NCI-H1417 treated with DMSO at 0.1 percent for 48 hours (cell line): ENCODE results near the gene STT3B.

Experiments used
- DNase-seq: peaks from one replicate; lab custom pipeline; 2025; lab: John Stamatoyannopoulos, UW

The STT3B gene

GRCh38 chr3:31521468-31521867, 11.3 kb upstream of the STT3B start:
- no peak for DNase-seq

GRCh38 chr3:31522152-31522551, 10.6 kb upstream of the STT3B start:
- no peak for DNase-seq

GRCh38 chr3:31523543-31523942, 9.2 kb upstream of the STT3B start:
- DNase-seq = no peak

DNA sequence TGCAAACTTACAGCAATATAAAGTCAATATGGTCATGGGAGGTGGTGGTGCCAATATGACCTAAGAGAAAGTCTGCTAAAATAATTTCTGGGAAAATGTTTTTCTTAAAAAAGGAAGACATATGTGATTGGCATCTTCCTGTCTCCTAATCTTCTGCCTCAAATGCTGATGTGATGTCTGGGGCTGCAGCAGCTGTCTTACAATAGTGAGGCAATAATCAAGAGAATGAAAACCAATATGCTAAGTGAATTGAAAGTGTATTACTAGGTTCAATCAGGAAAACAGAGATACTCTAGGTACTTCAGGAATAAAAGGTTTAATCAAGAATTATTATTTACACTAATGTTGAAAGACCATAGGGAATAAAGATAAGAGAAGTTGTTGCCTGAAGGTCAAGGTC, 7.2 kb upstream of the STT3B start:
- DNase-seq = no peak

GRCh38 chr3:31529421-31529820, 3.3 kb upstream of the STT3B start:
- no peak for DNase-seq

DNA sequence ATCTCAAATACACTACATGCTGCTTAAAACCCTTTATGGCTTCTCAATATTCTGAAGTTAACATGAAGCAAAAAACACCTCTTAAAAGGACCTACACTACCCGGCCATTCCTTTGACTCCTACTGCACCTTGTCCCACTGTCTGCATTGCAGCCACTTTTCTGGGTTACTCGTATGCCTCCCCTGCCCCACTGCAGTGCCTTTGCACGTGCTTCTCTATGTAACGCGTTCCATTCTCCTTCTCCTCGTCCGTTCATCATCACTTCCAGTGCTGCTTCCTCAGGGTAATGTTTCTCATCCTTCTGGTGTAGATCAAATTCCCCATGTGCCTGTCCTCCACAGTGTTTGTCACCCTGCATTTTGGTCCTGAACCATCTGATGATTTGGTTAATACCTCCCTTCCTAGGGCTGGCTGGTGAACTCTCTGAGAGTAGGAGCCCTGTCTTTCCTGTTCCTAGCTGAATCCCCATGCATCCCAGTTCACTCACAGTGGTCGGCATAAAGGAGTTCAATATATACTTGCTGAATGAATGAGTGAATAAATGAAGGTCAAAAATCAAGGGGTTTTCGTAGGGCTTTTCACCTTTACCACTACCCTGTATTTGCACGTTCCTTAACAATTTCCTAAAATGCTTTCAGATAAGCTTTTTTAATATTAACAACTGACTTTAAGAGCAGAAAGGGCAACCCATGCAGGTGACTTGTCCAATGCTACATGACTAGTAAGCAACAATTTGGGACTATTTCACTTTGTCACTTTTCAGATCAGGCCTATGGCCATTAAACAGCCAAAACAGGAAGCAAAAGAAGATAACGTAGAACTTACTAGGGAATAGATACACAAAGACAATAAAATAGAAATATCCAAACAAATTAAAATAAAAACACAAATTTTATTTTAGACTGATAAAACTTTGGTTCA, 2.4 kb upstream of the STT3B start:
- no peak for DNase-seq

DNA sequence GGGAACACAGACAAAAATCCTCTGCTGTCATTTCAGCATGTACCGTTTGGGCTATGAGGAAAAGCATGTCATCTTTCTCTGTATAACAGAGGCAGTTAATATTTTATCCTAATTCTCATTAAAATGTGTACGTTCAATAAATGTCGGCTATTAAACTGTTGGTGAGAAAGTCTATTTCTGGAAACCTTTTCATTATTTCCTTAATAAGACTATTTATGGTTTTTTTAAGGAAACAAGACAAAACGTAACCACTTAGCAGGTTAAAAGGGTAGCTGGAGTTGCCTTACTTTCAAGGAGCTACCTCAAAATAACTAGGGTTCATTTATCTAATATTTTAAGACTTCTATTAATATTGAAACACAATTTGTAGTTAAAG, 1.8 kb upstream of the STT3B start:
- DNase-seq = no peak

DNA sequence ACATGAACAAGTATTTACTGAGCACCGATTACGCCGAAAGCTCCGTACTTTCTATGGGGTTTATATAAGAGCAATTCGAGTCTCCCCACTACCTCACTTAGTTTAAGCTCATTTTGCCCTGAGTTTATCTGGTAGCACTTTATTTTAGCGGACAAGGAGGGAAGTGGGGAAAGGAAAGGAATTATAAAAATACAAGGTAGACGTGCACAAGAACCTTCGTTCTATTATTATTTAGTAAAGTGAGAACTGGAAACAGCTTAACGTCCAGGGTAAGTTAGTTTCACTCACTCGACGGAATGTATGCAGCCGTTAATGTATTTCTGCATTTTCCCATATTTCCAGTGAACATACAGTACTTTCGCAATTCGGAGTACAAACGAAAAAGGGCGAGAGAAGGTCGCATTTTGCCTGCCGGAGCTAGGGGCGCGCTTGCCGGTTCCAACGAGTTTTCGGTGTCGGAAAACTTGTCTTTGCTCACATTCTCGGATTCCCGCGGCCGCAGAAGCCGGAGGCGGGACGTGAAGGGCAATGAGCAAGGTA, 1.2 kb upstream of the STT3B start:
- DNase-seq = no peak

DNA sequence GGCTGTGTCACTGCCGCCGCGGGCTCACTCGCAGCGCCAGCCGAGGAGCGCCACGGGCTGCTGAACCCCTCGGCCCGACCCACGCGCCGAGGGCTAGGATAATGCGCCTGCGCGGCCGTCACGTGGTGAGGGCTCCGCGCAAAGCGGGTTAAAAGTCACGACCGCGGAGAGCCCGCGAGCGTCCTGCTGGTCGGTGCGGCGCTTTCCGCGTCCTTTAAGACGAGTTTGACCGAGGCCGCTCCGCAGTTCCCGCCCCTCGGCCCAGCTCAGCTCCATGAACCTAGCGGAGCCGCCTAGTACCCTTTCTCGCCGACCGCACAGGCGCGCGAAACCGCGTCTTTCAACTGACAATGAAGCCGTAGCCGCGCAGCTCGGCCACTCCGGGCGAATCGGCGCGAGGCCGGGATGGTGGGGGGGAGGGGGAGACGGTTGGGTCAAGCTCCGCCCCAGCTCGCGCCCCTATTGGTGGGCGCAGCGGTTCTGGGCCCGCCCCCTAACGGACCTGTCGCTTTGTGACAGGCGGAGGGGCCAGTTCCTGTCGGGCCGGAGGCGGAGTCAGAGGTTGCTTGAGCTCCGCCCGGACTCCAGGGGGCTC, 636 bp upstream of the STT3B start:
- peak; percentile 75 for DNase-seq

DNA sequence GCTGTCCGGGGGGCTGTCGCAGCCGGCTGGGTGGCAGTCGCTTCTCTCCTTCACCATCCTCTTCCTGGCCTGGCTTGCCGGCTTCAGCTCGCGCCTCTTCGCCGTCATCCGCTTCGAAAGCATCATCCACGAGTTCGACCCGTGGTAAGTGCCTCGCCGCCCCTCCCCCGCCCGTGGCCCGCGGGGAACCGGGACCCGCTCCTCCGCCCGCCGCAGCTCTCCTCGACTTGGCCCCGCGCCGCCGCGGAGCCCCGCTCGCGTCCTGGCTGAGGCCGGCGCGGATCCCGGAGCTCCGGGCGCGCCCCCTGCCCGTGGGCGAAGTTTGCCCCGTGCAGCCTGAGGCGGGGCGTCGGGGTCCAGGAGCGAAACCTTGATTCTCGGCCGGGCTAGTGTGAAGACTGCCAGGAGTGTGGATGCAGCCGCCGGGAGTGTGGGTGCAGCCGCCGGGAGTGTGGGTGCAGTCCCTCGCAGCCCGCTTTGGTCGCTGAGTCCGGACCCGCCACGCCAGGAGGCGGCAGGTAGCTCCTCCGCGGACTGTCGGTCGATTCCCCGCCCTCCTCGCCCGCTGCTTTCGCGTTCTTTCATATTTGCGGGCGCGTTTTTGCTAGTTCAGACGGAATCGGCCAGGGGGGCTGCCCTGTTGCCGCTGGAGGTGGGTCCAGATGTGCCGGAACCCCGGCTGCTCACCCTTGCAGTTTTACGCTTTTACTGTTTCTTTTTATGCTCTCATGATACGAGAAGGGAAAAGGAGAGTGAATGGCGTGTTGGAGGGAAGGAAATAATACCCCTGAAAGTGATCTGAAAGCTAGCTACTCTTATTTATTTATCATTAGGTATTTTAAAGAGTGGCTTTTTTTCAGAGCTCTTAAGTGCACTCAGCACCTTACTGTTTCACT, 692 bp downstream of the STT3B start:
- DNase-seq = no peak

DNA sequence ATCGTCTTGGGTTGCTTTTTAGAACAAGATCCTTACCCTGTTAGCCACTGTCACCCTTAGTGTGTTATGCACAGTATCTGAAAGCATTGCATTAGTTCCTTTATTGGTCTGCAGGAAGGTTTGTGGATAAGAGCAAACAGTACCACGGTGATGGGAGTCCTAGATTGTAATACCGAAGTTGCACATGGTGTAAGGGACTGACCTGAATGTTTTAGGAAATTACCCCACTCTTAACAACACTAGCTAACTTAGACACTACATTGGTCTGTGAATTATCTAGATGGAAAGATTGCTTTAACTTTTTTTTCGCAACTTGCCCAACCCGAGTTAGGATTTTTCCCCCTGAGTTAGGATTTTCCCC, 1.3 kb downstream of the STT3B start:
- DNase-seq = no peak

DNA sequence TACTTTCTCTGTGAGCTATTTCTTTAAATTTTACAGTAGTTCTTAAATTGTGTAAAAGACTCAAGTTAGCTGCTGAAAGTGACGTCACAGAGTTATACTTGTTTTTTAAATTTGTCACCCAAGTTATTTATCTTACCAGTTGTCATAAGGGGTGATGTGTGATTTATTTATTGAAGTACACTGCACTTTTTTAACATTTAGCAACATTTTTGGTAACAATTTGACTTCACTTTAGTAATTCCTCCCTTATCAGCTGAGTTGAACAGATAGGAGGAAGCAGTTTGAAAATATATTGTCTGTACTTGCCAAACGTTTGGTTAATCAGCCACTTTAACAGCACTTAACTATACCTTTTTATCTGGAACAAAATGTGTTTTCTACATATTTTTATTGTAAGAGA, 3.8 kb downstream of the STT3B start:
- DNase-seq = no peak

- DNase-seq = no peak
Measured at GRCh38 chr3:31538801-31539200, 6.1 kb downstream of the STT3B start.

DNA sequence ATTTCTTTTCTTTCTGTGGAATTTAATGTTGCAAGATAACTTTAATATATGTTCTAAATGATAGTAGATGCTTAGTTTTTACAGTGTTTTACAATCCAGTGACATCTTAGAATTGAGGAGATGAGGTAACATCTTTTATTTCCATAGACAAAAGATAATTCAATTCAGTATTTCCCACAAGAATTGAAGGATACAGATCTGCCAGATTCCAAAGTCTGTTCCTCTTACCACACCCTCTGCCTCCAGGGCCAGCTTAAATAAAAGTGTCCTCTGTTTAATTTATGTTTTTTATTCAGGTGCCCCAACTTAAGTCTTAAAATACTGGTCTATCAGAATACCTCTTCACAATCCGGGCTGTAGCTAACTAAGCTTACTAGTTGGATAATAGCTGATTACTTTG, 6.5 kb downstream of the STT3B start:
- DNase-seq = no peak

DNA sequence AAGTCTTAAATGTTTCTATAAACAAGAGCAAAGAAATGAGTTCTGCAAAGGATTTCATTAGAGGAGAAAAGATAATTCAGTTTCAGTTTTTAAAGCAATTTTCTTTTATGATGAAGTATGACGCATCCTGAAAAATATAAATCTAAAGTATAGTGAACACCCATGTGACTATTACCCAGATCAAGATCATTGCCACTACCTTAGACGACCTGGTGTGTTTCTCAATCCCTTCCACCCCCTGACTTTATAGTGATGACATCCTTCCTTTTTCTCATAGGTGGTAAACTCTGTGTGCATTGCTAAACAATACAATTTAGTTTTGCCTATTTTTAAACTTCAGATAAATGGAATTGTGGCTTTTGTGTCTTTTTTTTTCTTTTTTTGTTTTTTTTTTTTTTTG, 8.4 kb downstream of the STT3B start:
- no peak for DNase-seq

DNA sequence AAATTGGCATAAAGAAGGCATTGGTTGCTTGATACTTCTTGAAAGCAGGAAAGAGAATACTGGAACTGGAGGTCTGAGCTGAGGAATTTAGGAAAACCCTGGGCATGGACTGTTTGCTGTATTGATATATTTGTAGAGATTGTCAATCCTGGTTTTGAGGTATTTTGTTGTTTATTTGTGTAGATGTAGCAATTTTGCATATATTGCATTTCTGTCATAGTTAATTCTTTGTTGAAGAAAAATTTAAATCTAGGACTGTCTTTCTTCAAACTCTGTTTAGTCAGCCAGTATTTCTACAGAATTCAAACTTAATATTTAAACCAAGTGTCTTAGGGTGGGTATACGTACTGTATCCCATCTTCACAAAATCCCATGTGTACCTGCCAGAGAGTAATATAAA, 9.5 kb downstream of the STT3B start:
- DNase-seq = no peak

DNA sequence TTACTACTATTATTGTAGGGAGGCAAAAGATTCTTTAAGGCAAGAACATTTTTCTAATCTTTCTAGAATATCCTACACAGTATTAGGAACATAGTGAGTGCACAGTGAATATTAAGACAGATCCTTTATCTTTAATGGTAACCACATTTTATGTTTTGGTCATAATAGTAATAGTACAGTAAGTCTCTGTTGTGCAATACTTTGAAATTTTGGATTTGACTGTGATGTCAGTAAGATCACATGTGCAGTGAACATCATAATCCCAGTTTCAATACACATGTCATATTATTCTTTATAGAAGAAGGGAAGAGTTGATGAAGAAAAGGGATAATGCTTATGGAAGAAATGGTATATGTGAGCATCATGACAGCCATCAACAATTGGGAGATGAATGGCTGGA, 10.7 kb downstream of the STT3B start:
- DNase-seq = no peak

DNA sequence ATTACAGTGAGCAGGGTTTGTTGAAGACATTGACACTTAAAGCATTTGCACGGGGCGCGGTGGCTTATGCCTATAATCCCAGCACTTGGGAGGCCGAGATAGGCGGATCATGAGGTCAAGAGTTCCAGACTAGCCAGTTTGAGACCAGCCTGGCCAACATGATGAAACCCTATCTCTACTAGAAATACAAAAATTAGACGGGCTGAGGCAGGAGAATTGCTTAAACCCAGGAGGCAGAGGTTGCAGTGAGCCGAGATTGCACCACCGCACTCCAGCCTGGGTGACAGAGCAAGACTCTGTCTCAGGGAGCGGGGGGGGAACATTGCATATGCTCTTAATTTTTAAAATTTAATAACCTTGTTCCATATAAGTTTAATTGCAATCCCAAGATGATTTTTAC, 11.9 kb downstream of the STT3B start:
- no peak for DNase-seq

DNA sequence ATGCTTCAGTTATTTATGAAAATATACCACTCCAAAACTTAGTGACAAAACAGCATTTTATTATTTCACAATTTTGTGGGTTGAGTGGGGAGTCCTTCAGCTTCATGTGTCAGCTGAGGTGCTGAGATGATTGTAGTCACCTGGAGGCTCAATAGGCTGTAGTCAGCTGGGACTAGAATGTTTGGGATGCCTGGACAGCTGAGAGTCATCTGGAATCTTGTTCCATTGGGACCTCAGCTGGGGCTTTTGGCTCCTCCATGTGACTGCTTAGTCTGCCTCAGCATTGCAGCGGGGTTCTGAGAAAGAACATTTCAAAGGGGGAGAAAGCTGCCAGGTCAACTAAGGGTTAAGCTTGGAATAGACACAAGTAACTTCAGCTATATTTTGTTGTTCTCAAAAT, 13.4 kb downstream of the STT3B start:
- no peak for DNase-seq

- DNase-seq = no peak
Measured at GRCh38 chr3:31546725-31547124, 14.0 kb downstream of the STT3B start.

- DNase-seq = no peak
Measured at GRCh38 chr3:31550452-31551251, 17.9 kb downstream of the STT3B start.

- DNase-seq = no peak
Measured at GRCh38 chr3:31551646-31552045, 18.9 kb downstream of the STT3B start.
